B cell (primary cell): ENCODE data around the gene ABCA1. TPM values are rescaled to one million over a fixed set of nuclear protein-coding genes. Genes with fewer than 3 reads are reported as not detected.

ENCODE experiments used
- ATAC-seq: fragments of 200-7000 bp; cut with Tn5 transposase; one replicate; pipeline ENCODE4 v1.10.0; 2021; ENCODE audit warnings: low read depth, mild to moderate bottlenecking, moderate number of reproducible peaks, moderate library complexity
- CTCF ChIA-PET: fragments of 350-600 bp; sonication (Branson Sonifier 250); formaldehyde crosslinking; loops from one replicate; lab custom pipeline; 2021; ENCODE audit warnings: antibody characterized with exemption, inconsistent platforms; lab: Charles Lee
- POLR2A ChIA-PET: fragments of 350-600 bp; sonication (Branson Sonifier 250); formaldehyde crosslinking; loops from one replicate; lab custom pipeline; 2021; ENCODE audit warnings: antibody characterized with exemption; lab: Charles Lee
- DNase-seq: peaks from one replicate; pipeline ENCODE4 v3.0.0; 2013
- H2AFZ ChIP-seq: 2 replicates; pipeline ENCODE4 v1.6.1; 2012; ENCODE audit warnings: mild to moderate bottlenecking, low read depth, low read length; ENCODE audit not compliant: insufficient read depth, poor library complexity, severe bottlenecking
- H3K27ac ChIP-seq, 2 donors: 1 replicate in 1 of 2; 2 replicates in 1 of 2; pipeline ENCODE4 v1.5.1; 2012 to 2013; ENCODE audit warnings: low read length in 2 of 2, mild to moderate bottlenecking in 2 of 2, moderate library complexity in 1 of 2
- H3K27me3 ChIP-seq, 4 experiments: fragments of 200-600 bp in 1 of 4; sonication (generic) in 1 of 4; replicated peaks in 1 of 4; 1 replicate in 2 of 4; 2 replicates in 2 of 4; pipeline versions ENCODE4 v1.6.1 to v1.7.0; 2013 to 2016; ENCODE audit warnings: low read length in 3 of 4, mild to moderate bottlenecking in 2 of 4, mixed read lengths in 1 of 4, moderate library complexity in 1 of 4; ENCODE audit not compliant: insufficient read depth in 4 of 4, control insufficient read depth in 3 of 4; ENCODE audit errors: control extremely low read depth in 1 of 4
- H3K36me3 ChIP-seq, 2 experiments: replicated peaks in 1 of 2; 1 replicate in 1 of 2; 2 replicates in 1 of 2; pipeline versions ENCODE4 v1.6.1 to v1.7.1; 2013; ENCODE audit warnings: low read length in 1 of 2; ENCODE audit not compliant: insufficient read depth in 2 of 2, control insufficient read depth in 1 of 2; ENCODE audit errors: control extremely low read depth in 1 of 2, extremely low read depth in 1 of 2
- H3K4me1 ChIP-seq, 2 donors: fragments of 200-600 bp in 1 of 2; sonication (generic) in 1 of 2; 1 replicate in 1 of 2; 2 replicates in 1 of 2; pipeline versions ENCODE4 v1.5.1 to v1.6.1; 2013 to 2017; ENCODE audit warnings: low read length in 2 of 2; ENCODE audit not compliant: control insufficient read depth in 2 of 2, insufficient read depth in 2 of 2
- H3K4me2 ChIP-seq: replicated peaks from 2 replicates; pipeline ENCODE3; 2012; ENCODE audit warnings: mild to moderate bottlenecking, low read depth, low read length; ENCODE audit not compliant: poor library complexity, severe bottlenecking
- H3K4me3 ChIP-seq, 5 experiments: fragments of 200-600 bp in 1 of 5; sonication (generic) in 1 of 5; 1 replicate in 3 of 5; 2 replicates in 2 of 5; pipeline versions ENCODE4 v1.5.1 to v1.7.0; 2011 to 2016; ENCODE audit warnings: low read length in 4 of 5, mild to moderate bottlenecking in 4 of 5, low read depth in 2 of 5, control low read depth in 1 of 5, moderate library complexity in 1 of 5; ENCODE audit not compliant: insufficient read depth in 1 of 5; ENCODE audit errors: control extremely low read depth in 1 of 5, extremely low read depth in 1 of 5
- H3K79me2 ChIP-seq: fragments of 200-600 bp; sonication (generic); one replicate; pipeline ENCODE4 v1.6.0; 2016; ENCODE audit warnings: low read length; ENCODE audit not compliant: control insufficient read depth, insufficient read depth
- H3K9ac ChIP-seq: fragments of 200-600 bp; sonication (generic); 2 replicates; pipeline ENCODE4 v1.6.1; 2017; ENCODE audit warnings: mild to moderate bottlenecking, low read length, moderate library complexity
- H3K9me3 ChIP-seq, 3 donors: one replicate each; pipeline versions ENCODE4 v1.6.1 to v1.7.1; 2013; ENCODE audit warnings: low read length in 2 of 3; ENCODE audit not compliant: control insufficient read depth in 2 of 3, insufficient read depth in 1 of 3; ENCODE audit errors: control extremely low read depth in 1 of 3
- H4K20me1 ChIP-seq: 2 replicates; pipeline ENCODE4 v1.6.0; 2012; ENCODE audit warnings: mild to moderate bottlenecking, low read length; ENCODE audit not compliant: insufficient read depth, control insufficient read depth, poor library complexity, severe bottlenecking
- H3K27ac Mint-ChIP-seq: one replicate; pipeline ENCODE4 v1.8.0; 2021; ENCODE audit warnings: mixed read lengths
- H3K27me3 Mint-ChIP-seq: one replicate; pipeline ENCODE4 v1.8.0; 2021; ENCODE audit warnings: mixed read lengths
- H3K4me1 Mint-ChIP-seq: one replicate; pipeline ENCODE4 v1.8.0; 2021; ENCODE audit warnings: mixed read lengths
- H3K4me3 Mint-ChIP-seq: one replicate; pipeline ENCODE4 v1.8.0; 2021; ENCODE audit warnings: mixed read lengths
- H3K9me3 Mint-ChIP-seq: one replicate; pipeline ENCODE4 v1.8.0; 2022; ENCODE audit warnings: mixed read lengths; ENCODE audit not compliant: insufficient read depth
- EZH2 ChIP-seq: IDR thresholded peaks from 2 replicates; pipeline ENCODE4 v1.6.1; 2012; ENCODE audit warnings: borderline replicate concordance, low read depth, mild to moderate bottlenecking, moderate library complexity, low read length; ENCODE audit not compliant: insufficient read depth, poor library complexity, severe bottlenecking
- WGBS: methylation state at CpG from one replicate; pipeline ENCODE4 v1.1.5; 2013; ENCODE audit warnings: missing lambda C conversion rate; ENCODE audit not compliant: insufficient coverage; 5-methylcytosine and 5-hydroxymethylcytosine counted together
- intact Hi-C: fragments of 100-400 bp; cut with micrococcal nuclease; formaldehyde crosslinking; loops from one replicate; pipeline ENCODE4 v1.10.0; 2022
- polyA plus RNA-seq: library from polyadenylated mRNA; depleted of rRNA; stranded (reverse); fragments of >200 nt; gene quantifications from 2 replicates; pipeline ENCODE4 v1.2.3, GENCODE V29; 2012
- total RNA-seq, 2 donors: library from RNA; stranded (reverse); fragments of 120-200 nt in 1 of 2; gene quantifications; 1 replicate in 1 of 2; 2 replicates in 1 of 2; pipeline versions ENCODE4 v1.2.3 to v1.2.4, GENCODE V29; 2013 to 2022
- TF ChIP-seq, protein P1 (sequence below): fragments of 200-600 bp; IDR thresholded peaks from one replicate; pipeline ENCODE4 v1.8.0; 2022; ENCODE audit warnings: antibody characterized with exemption, mild to moderate bottlenecking

Gene ABCA1
- total and polyA plus RNA-seq, 2 donors (not counting 1 experiment from before 2014, with no cell fraction given): 5.2 to 24.0 TPM

DNA sequence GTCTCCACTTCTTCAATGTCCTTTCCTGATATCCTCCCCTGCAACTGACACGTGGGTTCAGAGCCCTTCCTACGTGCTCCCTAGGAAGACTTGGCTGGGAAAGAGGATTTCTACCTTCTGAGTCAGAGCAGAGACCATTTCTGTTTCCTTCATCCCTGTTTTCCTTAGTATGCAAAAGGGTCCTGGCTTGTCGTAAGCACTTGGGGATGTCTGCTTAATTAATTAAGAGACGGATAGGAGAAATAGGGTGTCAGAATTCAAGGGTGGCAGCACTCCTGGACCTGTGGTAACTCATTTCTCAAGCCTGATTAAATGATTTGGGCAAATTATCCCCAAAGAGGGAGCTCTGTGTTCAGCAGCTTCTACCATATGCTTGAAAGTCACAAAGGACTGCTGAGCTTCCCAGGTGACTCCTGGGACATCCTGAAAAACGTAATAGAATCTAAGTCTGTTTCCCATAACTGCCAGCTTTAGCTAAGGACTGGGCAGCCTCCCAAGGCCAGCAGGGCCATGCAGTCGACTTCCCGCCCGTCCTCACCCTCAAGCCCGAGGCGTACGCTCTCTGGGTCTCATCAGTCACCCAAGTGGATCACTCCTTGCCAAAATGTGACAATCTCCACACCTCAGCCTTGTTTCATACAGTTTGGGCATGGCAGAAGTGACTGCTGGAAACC, 20.5 kb downstream of the ABCA1 start:
- TF ChIP-seq EZH2: no peak
- TF ChIP-seq, protein P1, sequence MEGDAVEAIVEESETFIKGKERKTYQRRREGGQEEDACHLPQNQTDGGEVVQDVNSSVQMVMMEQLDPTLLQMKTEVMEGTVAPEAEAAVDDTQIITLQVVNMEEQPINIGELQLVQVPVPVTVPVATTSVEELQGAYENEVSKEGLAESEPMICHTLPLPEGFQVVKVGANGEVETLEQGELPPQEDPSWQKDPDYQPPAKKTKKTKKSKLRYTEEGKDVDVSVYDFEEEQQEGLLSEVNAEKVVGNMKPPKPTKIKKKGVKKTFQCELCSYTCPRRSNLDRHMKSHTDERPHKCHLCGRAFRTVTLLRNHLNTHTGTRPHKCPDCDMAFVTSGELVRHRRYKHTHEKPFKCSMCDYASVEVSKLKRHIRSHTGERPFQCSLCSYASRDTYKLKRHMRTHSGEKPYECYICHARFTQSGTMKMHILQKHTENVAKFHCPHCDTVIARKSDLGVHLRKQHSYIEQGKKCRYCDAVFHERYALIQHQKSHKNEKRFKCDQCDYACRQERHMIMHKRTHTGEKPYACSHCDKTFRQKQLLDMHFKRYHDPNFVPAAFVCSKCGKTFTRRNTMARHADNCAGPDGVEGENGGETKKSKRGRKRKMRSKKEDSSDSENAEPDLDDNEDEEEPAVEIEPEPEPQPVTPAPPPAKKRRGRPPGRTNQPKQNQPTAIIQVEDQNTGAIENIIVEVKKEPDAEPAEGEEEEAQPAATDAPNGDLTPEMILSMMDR: no peak
- peaks cover 56% of the 10 kb centered on the region for H3K4me1 Mint-ChIP-seq
- H3K36me3 ChIP-seq: peaks cover 0 to 10% of the 10 kb centered on the region in 2 experiments
- POLR2A ChIA-PET: no interaction called here
- peaks cover 27 to 29% of the 10 kb centered on the region in 2 donors for H3K4me1 ChIP-seq
- no peaks in the 10 kb centered on the region for H3K9me3 ChIP-seq
- peaks cover 91% of the 10 kb centered on the region for H3K79me2 ChIP-seq
- DNase-seq (no peak), ATAC-seq (no peak)
- H3K27ac ChIP-seq: no peak overlapping the region
- CTCF ChIA-PET: no interaction called here
- no peak overlapping the region for H3K27ac Mint-ChIP-seq
- H3K4me3 ChIP-seq: no peak overlapping the region
- no peak overlapping the region for H3K4me2 ChIP-seq
- no peaks in the 10 kb centered on the region for H3K9me3 Mint-ChIP-seq
- WGBS: 86% methylated on average over 7 of the region's 11 CpGs
- H3K27me3 ChIP-seq: no peaks in the 10 kb centered on the region
- H3K27me3 Mint-ChIP-seq: no peaks in the 10 kb centered on the region
- no peak overlapping the region for H3K9ac ChIP-seq
- no peak overlapping the region for H3K4me3 Mint-ChIP-seq
- H2AFZ ChIP-seq: no peak overlapping the region
- intact Hi-C loops: no loop called here
- peaks cover 85% of the 10 kb centered on the region for H4K20me1 ChIP-seq

DNA sequence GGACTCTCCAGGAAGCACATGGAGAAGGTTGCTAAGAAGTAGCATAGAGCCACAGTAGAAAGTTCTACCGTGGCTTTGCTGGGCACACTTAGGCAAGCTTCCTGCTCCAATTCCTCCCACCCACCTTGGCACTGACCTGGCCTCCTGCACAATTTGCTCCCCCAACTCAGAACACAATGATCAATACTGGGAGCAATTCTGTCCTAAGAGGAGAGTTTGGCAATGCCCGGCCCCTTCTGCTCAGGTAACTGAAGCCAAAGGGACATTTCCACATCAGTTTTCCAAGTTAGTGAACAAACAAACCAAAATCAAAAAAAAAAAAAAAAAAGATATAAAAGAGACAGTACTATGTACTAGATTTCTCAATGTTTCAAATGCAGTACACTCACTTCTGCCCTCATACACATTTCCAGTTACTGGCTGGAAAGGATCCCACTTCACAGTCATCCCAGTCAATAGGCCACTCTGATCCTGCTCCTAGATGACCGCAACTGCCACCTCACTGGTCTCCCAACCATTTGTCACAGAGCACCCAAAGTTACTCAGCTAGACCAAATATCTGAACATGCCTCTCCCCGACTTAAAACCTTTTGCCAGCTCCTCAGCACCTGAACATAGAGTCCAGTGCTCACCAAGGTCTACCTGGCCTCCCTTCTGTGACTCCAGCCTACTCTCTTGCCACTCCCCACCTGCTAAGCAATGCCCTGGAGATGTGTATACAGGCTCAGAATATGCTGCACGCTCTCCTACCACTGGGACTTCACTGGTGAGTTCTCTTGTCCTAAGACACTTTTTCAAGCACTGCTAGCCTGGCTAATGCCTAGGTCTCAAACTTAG, 21.3 kb downstream of the ABCA1 start:
- Mint-ChIP-seq H3K4me3 (no peak overlapping the region), H3K4me1 (peaks cover 48% of the 10 kb centered on the region), H3K27me3 (no peaks in the 10 kb centered on the region), H3K9me3 (no peaks in the 10 kb centered on the region), H3K27ac (no peak overlapping the region)
- Histone ChIP-seq H3K4me3 (no peak overlapping the region), H3K27ac (no peak overlapping the region), H3K36me3 (peaks cover 0 to 17% of the 10 kb centered on the region in 2 experiments), H3K9me3 (no peaks in the 10 kb centered on the region), H3K4me1 (peaks cover 24 to 25% of the 10 kb centered on the region in 2 donors), H2AFZ (no peak overlapping the region), H3K79me2 (peaks cover 84% of the 10 kb centered on the region), H3K9ac (no peak overlapping the region), H3K27me3 (no peaks in the 10 kb centered on the region), H4K20me1 (peaks cover 78% of the 10 kb centered on the region), H3K4me2 (no peak overlapping the region)
- ChIA-PET POLR2A (no interaction called here), CTCF (no interaction called here)
- DNase-seq (no peak), ATAC-seq (no peak)
- WGBS: 100% methylated on average over 3 of the region's 5 CpGs
- intact Hi-C loops: no loop called here
- no peak for TF ChIP-seq EZH2
- TF ChIP-seq, protein P1: no peak
